Hematopoietic multipotent progenitor cell treated with erythropoietin and hydrocortisone succinate and interleukin-3 and kit ligand, for 6 days (in vitro differentiated cells): ENCODE measurements around the gene PTPRD.
"Not testable (repeated sequence)": the region's sequence is repeated elsewhere in the genome, so short reads cannot be mapped to it uniquely, and the experiment has no call there.

Experiments used
- DNase-seq: peaks from one replicate; pipeline ENCODE4 v3.0.0-alpha.2; 2015

The PTPRD gene

GRCh38 chr9:9099646-9100045, 1513.2 kb downstream of the PTPRD start:
- DNase-seq, result no peak

- DNase-seq, result not testable (repeated sequence)
Measured at GRCh38 chr9:9097254-9097653, 1515.5 kb downstream of the PTPRD start.

- no peak for DNase-seq
Measured at GRCh38 chr9:9091387-9091786, 1521.4 kb downstream of the PTPRD start.

GRCh38 chr9:9079473-9079872, 1533.3 kb downstream of the PTPRD start:
- DNase-seq, result no peak

GRCh38 chr9:9078301-9078700, 1534.5 kb downstream of the PTPRD start:
- no peak for DNase-seq

- no peak for DNase-seq
Measured at GRCh38 chr9:9061627-9062026, 1551.2 kb downstream of the PTPRD start.

GRCh38 chr9:9054354-9054992, 1558.3 kb downstream of the PTPRD start:
- DNase-seq, result no peak

GRCh38 chr9:9045572-9045971, 1567.2 kb downstream of the PTPRD start:
- DNase-seq, result no peak

GRCh38 chr9:9045072-9045471, 1567.7 kb downstream of the PTPRD start:
- DNase-seq, result no peak

- DNase-seq, result not testable (repeated sequence)
Measured at GRCh38 chr9:9043788-9044187, 1569.0 kb downstream of the PTPRD start.

GRCh38 chr9:9041756-9042155, 1571.0 kb downstream of the PTPRD start:
- no peak for DNase-seq

- DNase-seq, result no peak
Measured at GRCh38 chr9:9033022-9033421, 1579.8 kb downstream of the PTPRD start.

- no peak for DNase-seq
Measured at GRCh38 chr9:9016597-9016996, 1596.2 kb downstream of the PTPRD start.

GRCh38 chr9:9004810-9005209, 1608.0 kb downstream of the PTPRD start:
- no peak for DNase-seq

GRCh38 chr9:9002826-9003583, 1609.8 kb downstream of the PTPRD start:
- DNase-seq, result no peak

- no peak for DNase-seq
Measured at GRCh38 chr9:8980496-8981013, 1632.2 kb downstream of the PTPRD start.

- no peak for DNase-seq
Measured at GRCh38 chr9:8978334-8978733, 1634.5 kb downstream of the PTPRD start.

GRCh38 chr9:8968350-8968749, 1644.5 kb downstream of the PTPRD start:
- not testable (repeated sequence) for DNase-seq

GRCh38 chr9:8963885-8964284, 1648.9 kb downstream of the PTPRD start:
- no peak for DNase-seq

- DNase-seq, result no peak
Measured at GRCh38 chr9:8962084-8962483, 1650.7 kb downstream of the PTPRD start.

- DNase-seq, result no peak
Measured at GRCh38 chr9:8961186-8961851, 1651.5 kb downstream of the PTPRD start.

GRCh38 chr9:8960254-8960653, 1652.5 kb downstream of the PTPRD start:
- DNase-seq, result no peak

- no peak for DNase-seq
Measured at GRCh38 chr9:8958358-8958757, 1654.4 kb downstream of the PTPRD start.

GRCh38 chr9:8955315-8955714, 1657.5 kb downstream of the PTPRD start:
- no peak for DNase-seq
